HG03571 (cell line): ENCODE data around the gene GNAO1.

Source experiments
- ATAC-seq: cut with Tn5 transposase; IDR thresholded peaks from one replicate; pipeline ENCODE4 v1.9.1; 2021; ENCODE audit not compliant: unreplicated experiment

Gene GNAO1

GRCh38 chr16:56198006-56198754 lies 6.9 kb downstream of the GNAO1 start:
- ATAC-seq, result no peak

DNA sequence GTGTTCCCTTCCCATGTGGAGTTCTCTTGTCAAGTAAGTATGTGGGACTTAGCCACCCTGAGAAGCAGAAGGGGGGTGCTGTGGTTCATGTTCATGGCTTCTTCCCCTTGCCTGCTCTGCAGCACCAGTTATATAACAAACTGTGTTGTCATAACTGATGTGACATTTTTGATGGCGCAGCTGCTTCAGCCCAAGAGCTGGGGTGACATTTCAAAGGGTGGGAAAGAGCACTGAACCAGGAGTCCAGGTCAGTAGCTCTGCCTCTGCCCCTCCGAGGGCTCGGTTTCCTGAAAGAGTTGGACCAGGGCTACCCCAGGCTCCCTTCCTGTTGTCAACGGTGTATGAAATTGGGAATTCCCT lies 7.4 kb downstream of the GNAO1 start:
- ATAC-seq, result no peak

GRCh38 chr16:56199164-56199563 lies 7.9 kb downstream of the GNAO1 start:
- peak; percentile 45 for ATAC-seq

DNA sequence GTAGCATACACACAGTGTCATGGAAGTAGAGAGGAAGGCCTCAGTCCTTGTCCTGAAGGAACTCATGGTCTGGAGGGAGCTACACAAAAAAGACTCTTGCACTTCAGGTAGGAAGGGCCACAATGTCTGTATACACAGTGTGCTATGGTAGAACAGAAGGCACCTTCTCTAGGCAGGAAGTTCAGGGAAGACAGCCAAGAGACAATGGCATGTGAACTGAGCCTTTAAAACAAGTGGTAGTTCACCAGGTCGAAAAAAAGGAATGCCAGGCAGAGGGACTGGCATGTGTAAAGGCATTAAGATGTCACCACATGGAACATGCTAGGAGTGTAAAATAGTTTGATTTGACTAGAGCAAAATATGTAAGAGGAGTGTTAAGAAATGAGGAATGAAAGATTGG lies 9.7 kb downstream of the GNAO1 start:
- no peak for ATAC-seq

- ATAC-seq, result no peak
Observed at GRCh38 chr16:56202036-56202435, 10.7 kb downstream of the GNAO1 start.

- peak; percentile 53 for ATAC-seq
Observed at GRCh38 chr16:56203052-56203451, 11.8 kb downstream of the GNAO1 start.

DNA sequence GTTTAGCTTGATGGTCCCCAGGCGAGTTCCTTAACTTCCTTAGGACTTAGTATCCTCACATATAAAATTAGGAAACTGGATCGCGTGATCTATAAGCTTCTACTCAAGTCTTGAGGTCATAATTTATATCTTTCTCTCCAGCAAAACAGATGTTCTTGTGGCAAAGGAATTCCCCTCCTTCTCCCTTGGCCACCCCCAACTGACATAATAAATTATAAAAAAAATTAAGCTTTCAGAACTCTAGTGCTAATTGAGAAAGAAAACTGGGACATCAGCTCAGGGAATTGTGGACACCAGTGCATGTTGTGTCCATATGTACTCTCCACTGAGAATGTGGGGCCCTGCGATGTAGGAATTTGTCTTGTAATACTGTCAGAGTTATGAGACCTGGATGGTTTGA lies 13.5 kb downstream of the GNAO1 start:
- ATAC-seq, result no peak

GRCh38 chr16:56206951-56207350 lies 15.7 kb downstream of the GNAO1 start:
- no peak for ATAC-seq

GRCh38 chr16:56207421-56207820 lies 16.1 kb downstream of the GNAO1 start:
- no peak for ATAC-seq

GRCh38 chr16:56211435-56211981 lies 20.2 kb downstream of the GNAO1 start:
- no peak for ATAC-seq

DNA sequence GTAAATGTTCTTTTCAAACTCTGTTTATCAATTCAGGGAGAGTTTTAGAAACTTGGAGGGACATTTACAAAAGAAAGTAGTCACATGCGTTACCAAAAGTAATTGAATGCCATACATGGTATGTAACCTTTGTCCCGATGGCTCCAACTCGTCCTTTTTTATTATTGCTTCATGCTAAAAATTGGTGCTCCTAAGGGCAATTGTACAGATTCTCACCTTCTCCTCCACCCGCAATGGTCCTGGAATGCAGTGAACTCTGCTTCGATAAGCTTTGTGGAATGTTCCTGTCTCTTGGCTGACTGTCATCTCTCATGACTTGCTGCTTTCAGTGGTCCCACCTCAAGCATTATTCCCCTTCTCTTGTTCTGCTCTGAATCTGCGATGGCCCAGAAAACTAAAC lies 20.9 kb downstream of the GNAO1 start:
- no peak for ATAC-seq

GRCh38 chr16:56221995-56222394 lies 30.7 kb downstream of the GNAO1 start:
- no peak for ATAC-seq

GRCh38 chr16:56222474-56222997 lies 31.2 kb downstream of the GNAO1 start:
- ATAC-seq, result no peak

GRCh38 chr16:56225017-56225742 lies 33.9 kb downstream of the GNAO1 start:
- no peak for ATAC-seq

DNA sequence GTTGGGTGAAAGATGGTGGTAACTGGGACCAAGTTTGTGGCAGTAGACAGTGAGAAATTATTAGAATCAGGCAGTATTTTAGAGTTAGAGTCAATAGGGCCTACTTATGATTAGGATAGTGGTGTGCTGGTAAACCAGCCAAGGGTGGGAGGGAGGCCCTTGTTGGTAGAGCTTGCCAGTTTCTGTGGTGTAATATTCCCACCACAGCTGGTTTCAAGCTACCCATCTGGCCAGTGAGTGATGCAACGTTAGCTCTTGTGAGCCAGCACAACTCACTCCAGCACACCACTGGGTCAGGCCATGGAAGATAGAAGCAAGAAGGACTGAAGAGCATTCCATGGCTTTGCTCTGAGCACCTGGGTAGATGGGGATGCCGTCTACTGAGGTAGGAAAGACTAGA lies 34.9 kb downstream of the GNAO1 start:
- no peak for ATAC-seq

GRCh38 chr16:56226845-56227525 lies 35.7 kb downstream of the GNAO1 start:
- ATAC-seq, result no peak

DNA sequence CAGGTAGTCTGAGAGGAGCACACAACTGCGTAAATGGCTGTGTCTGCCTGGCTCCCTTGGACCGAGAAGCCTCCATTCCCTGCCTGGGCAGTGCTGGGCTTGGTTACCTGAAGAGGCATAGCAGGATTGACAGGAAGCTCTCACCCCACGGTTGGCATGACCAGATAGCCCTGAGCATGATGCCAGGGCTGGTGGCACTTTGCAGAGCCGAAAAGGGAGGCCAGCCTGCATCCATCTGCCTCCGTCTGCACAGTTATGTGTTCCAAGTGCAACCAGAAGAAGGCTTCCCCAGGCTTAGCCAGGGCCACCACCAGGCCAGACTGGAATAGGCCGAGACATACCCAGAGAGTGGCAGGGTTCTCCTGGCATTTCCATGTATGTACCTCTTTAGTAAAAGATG lies 36.6 kb downstream of the GNAO1 start:
- no peak for ATAC-seq

DNA sequence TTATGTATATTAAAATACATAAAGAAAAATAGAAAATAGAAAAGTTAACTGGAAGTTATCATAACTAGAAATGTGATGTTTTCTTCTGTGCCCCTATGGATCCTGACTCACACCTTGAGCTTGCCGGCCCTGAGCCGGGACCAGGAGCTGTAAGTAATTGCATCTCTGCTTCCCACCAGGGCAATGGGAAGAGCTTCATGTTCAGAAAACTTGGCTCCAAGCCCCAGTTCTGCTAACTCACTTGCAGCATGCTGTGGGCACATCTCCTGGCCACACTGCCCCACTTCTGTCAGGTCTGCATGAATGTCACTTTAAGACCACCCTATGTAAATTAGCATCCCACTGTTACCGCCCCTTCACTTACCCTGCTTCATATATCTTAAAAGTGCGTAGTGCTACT lies 37.2 kb downstream of the GNAO1 start:
- ATAC-seq, result no peak

GRCh38 chr16:56233795-56234566 lies 42.7 kb downstream of the GNAO1 start:
- no peak for ATAC-seq

DNA sequence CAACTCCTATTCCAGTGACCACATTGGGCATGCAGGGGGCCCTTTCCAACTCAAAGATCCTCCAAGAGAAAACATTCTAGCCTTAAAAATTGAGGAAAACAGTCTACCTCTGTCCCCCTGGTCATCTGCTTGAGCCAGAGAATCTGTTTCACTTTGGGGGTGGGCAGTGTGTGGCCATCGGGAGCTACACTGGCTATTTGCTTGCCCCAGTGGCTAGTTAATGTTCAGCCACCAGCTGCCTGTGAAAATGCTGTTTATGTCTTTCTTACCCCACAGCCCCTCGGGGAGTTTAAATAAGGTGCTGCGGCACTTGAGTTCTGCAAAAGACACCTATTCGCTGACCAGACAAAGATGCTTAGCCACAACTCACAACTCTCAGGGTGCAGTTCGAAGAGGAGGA lies 43.4 kb downstream of the GNAO1 start:
- ATAC-seq, result no peak

DNA sequence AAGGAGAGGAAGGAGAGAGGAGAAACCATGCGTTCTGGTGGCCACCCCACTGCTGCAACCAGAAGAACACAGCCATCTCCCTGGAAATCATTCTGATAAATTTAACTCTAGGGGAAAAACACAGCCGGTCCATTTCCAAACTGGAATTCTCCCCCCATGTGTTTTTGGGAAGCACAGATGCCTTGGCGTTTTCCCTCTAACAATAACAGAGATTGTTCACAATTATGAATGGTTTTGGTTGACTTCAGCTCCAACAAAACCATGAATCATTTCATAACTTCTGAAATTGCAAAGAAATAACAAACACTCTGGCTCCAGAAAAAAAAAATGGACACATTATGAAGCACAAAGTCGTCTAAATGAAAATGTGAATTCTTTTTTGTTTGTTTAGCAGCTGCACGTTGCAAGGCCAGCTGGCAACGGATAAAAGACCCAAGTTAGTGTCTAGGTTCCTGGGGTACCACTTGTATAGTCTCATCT lies 46.2 kb downstream of the GNAO1 start:
- no peak for ATAC-seq
